PC-3 (cell line): Measurements from ENCODE around the gene CLDND1.

Experiments
- EZH2 ChIP-seq: fragments of 300-600 bp; sonication (generic); IDR thresholded peaks from one replicate; pipeline ENCODE4 v1.6.1; 2017; ENCODE audit warnings: antibody characterized with exemption, mild to moderate bottlenecking, low read length; ENCODE audit not compliant: unreplicated experiment
- TF ChIP-seq, protein P1 (sequence below): fragments of 300-600 bp; sonication (generic); conservative IDR thresholded peaks from 2 replicates; pipeline ENCODE4 v1.5.1; 2017; ENCODE audit warnings: antibody characterized with exemption, low read depth, mild to moderate bottlenecking, low read length

DNA sequence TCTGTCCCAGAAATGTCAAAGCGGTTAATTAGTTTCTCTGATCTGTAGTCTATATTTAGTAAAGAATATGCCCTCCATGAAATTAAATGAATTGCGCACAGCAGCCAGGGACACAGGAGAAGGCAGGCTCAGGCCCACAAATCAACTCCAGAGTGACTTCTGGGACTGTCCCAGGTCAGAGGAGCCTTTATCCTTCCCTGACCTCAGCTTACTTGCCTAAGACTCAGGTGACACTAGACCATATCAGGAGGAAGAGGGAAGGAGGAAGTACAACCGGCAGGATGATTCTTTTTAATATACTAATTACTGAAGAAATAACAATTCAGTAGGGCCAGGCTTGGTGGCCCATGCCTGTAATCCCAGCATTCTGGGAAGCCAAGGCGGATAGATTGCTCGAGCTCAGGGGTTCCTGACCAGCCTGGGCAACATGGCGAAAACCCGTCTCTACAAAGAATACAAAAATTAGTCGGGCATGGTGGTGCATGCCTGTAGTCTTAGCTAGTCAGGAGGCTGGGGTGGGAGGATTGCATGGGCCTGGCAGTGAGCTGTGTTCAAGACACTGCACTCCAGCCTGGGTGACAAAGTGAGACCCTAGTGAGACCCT is 7.3 kb upstream of the CLDND1 start:
- TF ChIP-seq, protein P1, sequence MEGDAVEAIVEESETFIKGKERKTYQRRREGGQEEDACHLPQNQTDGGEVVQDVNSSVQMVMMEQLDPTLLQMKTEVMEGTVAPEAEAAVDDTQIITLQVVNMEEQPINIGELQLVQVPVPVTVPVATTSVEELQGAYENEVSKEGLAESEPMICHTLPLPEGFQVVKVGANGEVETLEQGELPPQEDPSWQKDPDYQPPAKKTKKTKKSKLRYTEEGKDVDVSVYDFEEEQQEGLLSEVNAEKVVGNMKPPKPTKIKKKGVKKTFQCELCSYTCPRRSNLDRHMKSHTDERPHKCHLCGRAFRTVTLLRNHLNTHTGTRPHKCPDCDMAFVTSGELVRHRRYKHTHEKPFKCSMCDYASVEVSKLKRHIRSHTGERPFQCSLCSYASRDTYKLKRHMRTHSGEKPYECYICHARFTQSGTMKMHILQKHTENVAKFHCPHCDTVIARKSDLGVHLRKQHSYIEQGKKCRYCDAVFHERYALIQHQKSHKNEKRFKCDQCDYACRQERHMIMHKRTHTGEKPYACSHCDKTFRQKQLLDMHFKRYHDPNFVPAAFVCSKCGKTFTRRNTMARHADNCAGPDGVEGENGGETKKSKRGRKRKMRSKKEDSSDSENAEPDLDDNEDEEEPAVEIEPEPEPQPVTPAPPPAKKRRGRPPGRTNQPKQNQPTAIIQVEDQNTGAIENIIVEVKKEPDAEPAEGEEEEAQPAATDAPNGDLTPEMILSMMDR: no peak
- no peak for TF ChIP-seq EZH2
